HG02759 (cell line): ENCODE data around the gene PPP1R9A.

ENCODE experiments used
- ATAC-seq: cut with Tn5 transposase; IDR thresholded peaks from one replicate; pipeline ENCODE4 v1.9.1; 2021; ENCODE audit warnings: mild to moderate bottlenecking, moderate library complexity; ENCODE audit not compliant: unreplicated experiment

Gene PPP1R9A

DNA sequence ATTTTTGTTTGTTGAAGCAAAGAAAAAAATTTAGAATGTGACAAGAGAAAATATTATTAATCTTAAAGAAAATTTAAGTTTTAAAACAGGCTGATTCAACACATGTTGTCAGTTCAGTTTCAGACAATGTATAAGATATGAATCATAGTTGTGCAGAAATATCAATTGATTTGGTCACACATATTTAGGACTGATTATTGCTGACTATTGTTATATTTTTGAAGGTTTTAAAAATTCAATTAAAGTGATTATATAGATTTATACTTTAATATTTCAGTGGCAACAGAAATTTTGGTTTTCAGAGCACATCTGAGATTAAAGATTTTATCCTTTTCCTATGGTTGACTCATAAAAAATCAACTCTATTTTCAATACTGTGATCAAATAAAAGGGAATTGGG, 284.4 kb downstream of the PPP1R9A start:
- ATAC-seq, result no peak

GRCh38 chr7:95198863-95199262, 291.5 kb downstream of the PPP1R9A start:
- no peak for ATAC-seq

- ATAC-seq, result no peak
Observed at GRCh38 chr7:95199779-95200558, 292.6 kb downstream of the PPP1R9A start.

GRCh38 chr7:95200741-95201140, 293.3 kb downstream of the PPP1R9A start:
- no peak for ATAC-seq

DNA sequence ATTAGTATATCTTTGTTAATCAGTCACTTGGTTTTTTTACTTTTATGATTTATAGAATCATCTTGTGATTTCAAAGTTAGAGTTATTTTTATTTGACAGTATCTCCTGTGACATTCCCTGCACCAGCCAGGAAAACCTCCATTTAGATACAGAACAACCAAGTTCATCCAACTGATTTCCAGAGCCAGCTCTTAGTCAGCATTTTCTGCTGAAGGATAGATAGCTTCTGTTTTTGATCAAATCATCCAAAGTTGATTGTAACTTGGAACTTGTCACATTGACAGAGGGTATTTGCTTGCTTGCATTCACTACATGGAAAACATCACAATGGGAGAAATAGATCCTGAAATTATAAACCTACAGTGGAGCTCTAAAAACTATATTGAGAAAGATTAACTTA, 294.3 kb downstream of the PPP1R9A start:
- ATAC-seq, result no peak

GRCh38 chr7:95204618-95205017, 297.2 kb downstream of the PPP1R9A start:
- no peak for ATAC-seq

- no peak for ATAC-seq
Observed at GRCh38 chr7:95205665-95206225, 298.4 kb downstream of the PPP1R9A start.

GRCh38 chr7:95209276-95209675, 301.9 kb downstream of the PPP1R9A start:
- ATAC-seq, result no peak

DNA sequence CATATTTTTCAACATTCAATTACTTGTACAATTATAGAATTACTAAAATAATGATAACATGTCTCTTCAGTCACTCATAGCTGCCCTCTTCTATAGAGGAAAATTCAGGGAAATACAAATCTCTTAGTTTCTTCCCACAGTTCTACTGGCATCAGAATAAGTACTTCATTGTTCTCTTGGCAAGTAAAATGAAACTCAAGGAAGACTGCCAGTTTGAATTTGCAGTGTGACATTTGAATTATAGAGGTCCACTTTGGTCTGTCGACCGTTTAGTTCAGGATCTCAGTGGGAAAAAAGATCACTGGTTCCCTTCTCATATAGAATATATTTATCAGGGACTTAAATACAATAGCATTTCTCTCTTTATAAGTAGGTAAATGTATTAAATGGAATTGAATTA, 302.4 kb downstream of the PPP1R9A start:
- ATAC-seq, result no peak

- no peak for ATAC-seq
Observed at GRCh38 chr7:95213148-95213547, 305.8 kb downstream of the PPP1R9A start.

- ATAC-seq, result no peak
Observed at GRCh38 chr7:95213809-95214492, 306.6 kb downstream of the PPP1R9A start.

DNA sequence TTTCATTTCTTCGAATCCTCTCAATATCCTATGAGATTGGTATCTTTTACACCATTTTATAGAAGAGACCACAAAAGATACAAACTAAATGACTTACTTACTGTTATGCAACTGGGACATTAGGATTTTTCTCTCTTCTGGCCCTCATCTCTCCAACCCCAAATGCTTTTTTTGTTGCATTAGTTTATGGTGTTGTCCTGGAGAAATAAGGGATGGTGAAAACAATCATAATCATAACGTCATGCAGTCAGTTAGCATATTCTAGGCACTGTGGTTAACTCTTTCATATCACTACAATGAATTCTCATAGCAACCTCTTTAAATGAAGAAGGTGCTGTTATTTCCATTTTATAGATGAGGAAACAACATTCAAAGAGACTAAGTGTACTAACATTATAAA, 312.3 kb downstream of the PPP1R9A start:
- ATAC-seq, result no peak

DNA sequence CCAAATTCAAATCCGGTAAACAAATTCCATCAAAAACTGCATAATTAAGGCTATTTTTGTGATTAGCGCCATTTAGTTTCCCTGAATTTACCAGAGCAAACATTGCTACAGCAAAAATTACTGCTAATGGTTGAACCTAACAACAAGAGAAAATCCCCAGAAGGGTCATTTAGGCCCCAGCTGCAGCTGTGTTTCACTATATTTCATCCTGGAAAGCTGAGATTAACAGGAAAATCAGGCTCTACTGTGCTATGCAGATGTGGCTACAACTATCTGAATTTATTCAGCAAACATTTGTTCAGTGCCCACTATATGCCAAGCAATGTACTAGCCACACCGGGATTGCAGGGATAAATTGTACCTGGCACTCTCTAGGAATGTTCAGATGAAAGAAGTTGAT, 312.9 kb downstream of the PPP1R9A start:
- no peak for ATAC-seq

GRCh38 chr7:95225301-95225700, 317.9 kb downstream of the PPP1R9A start:
- ATAC-seq, result no peak

DNA sequence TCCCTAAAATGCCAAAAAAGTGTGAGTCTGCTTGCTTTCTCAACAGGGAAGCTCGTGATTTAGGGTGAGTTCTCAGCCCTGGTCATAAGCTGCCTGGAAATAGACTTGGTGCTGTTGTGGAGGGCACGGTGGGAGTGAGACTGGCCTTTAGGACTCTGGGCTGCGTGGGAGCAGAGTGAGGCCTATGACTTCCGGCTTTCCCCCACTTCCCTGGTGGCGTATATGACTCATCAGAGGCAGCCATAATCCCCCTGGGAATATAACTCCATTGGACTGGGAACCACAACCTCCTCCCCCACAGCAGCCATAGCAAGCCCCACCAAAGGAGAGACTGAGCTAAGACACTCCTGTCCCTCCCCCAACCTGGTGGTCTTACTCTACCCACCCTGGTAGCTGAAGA, 321.9 kb downstream of the PPP1R9A start:
- no peak for ATAC-seq

- ATAC-seq, result no peak
Observed at GRCh38 chr7:95238252-95238943, 331.0 kb downstream of the PPP1R9A start.

DNA sequence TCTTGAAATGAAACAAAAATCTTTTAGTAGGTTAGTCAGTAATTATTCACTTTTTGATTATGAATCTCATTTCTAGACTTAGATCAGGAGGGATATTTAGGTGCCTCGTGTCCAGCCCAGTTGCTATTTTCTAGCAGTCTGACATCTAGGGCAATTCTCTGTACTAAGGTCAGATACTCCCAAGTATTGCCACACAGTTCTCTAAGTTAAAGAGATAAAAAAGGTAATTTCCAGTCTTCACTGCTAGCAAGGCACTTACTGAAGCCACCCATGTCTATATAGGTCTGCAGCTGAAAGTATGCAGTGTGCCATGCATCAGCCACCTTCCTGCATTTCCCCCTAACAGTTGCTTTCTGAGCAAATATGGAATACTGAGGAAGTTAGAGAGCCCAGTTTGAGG, 333.5 kb downstream of the PPP1R9A start:
- ATAC-seq, result no peak

- no peak for ATAC-seq
Observed at GRCh38 chr7:95242266-95242665, 334.9 kb downstream of the PPP1R9A start.

DNA sequence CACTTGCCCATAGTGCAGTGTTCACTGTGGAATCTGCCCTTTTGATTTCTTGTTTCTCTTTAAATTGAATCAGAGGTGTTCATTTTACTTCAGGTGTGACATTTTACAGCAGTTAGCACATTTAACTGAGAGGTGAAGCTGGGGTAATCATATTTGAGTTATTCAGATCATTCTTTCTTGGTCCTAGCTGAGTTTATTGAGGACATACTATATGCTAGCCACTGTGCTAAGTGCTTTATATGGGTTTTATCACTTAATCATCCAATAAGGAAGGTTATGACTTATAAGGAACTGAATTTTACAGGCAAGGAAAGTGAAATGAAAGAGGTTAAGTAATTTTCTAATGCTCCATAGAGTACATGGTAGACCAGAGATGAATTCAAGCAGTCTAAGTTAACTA, 337.2 kb downstream of the PPP1R9A start:
- ATAC-seq, result no peak

DNA sequence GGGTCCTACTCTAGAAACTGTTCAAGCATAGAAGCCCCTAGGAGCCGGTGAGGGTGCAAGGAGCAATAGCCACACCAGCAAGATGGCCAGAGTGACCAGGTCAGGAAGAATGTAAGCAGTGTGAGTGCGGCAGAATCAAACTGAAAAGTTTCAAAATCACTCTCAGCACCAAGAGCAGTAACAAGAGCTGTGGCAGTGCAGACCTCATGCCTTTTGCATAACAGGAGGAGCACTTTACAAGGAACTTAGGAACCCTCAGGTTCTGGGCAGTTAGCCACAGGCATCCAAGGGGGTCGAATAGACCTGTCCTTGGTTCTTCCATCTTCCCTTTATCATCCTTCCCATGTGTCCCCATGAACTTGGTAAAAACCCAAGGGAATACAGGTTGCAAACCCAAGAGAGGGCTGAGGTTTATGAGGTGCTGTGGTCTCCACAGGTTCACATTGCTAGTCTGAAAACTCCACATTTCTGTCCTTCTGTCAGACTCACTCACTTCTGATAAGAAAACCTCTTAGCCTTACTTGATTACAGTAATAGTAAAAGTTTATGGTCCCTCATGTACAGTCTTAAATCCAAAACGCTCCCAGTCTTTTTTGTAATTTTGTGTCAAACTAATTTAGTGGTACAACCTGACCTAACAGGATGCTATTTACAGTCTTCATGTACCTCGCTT, 338.6 kb downstream of the PPP1R9A start:
- ATAC-seq, result no peak

GRCh38 chr7:95246831-95247370, 339.5 kb downstream of the PPP1R9A start:
- peak; percentile 78 for ATAC-seq
